NK-92 (cell line): ENCODE data around the gene ATP13A2.
A peak's percentile ranks its signal among the peaks of the same experiment; 100 is the strongest.

Experiments used
- DNase-seq: peaks from one replicate; lab custom pipeline; 2025; ENCODE audit not compliant: unreplicated experiment; lab: John Stamatoyannopoulos, UW

The ATP13A2 gene

GRCh38 chr1:17011439-17012307 is at the start of gene ATP13A2:
ATP13A2 (minus strand) TSS chr1:17011928; CDS start chr1:17011738, 190 bp downstream.
- DNase-seq: no peak

- no peak for DNase-seq
Measured at GRCh38 chr1:17061486-17061885, 49.8 kb upstream of the ATP13A2 start.

- no peak for DNase-seq
Measured at GRCh38 chr1:17060306-17060749, 48.6 kb upstream of the ATP13A2 start.

GRCh38 chr1:17059391-17060305 is 47.9 kb upstream of the ATP13A2 start:
- no peak for DNase-seq

- DNase-seq: no peak
Measured at GRCh38 chr1:17056551-17056950, 44.8 kb upstream of the ATP13A2 start.

GRCh38 chr1:17055801-17056200 is 44.1 kb upstream of the ATP13A2 start:
- no peak for DNase-seq

GRCh38 chr1:17053685-17054410 is 42.1 kb upstream of the ATP13A2 start, which contains the start of gene SDHB:
SDHB (minus strand) TSS chr1:17054032; CDS start chr1:17054019, 13 bp downstream.
- DNase-seq: peak; percentile 82

- no peak for DNase-seq
Measured at GRCh38 chr1:17053086-17053684, 41.5 kb upstream of the ATP13A2 start.

GRCh38 chr1:17052641-17053040 is 40.9 kb upstream of the ATP13A2 start:
- no peak for DNase-seq

GRCh38 chr1:17052038-17052437 is 40.3 kb upstream of the ATP13A2 start:
- no peak for DNase-seq

GRCh38 chr1:17047924-17048323 is 36.2 kb upstream of the ATP13A2 start:
- no peak for DNase-seq

GRCh38 chr1:17046334-17046657 is 34.6 kb upstream of the ATP13A2 start:
- DNase-seq: no peak

- DNase-seq: no peak
Measured at GRCh38 chr1:17045634-17046333, 34.1 kb upstream of the ATP13A2 start.

- DNase-seq: no peak
Measured at GRCh38 chr1:17045150-17045549, 33.4 kb upstream of the ATP13A2 start.

- DNase-seq: no peak
Measured at GRCh38 chr1:17043676-17044075, 31.9 kb upstream of the ATP13A2 start.

GRCh38 chr1:17040135-17040534 is 28.4 kb upstream of the ATP13A2 start:
- DNase-seq: no peak

- DNase-seq: no peak
Measured at GRCh38 chr1:17039522-17039921, 27.8 kb upstream of the ATP13A2 start.

- DNase-seq: no peak
Measured at GRCh38 chr1:17033481-17033880, 21.8 kb upstream of the ATP13A2 start.

- DNase-seq: no peak
Measured at GRCh38 chr1:17032741-17033140, 21.0 kb upstream of the ATP13A2 start.

GRCh38 chr1:17031436-17031835 is 19.7 kb upstream of the ATP13A2 start:
- no peak for DNase-seq
